NCI-H1436 treated with DMSO at 0.1 percent for 48 hours (cell line): ENCODE data around the gene BDKRB2.

Experiments
- DNase-seq: peaks from one replicate; lab custom pipeline; 2025; lab: John Stamatoyannopoulos, UW

The BDKRB2 gene

DNA sequence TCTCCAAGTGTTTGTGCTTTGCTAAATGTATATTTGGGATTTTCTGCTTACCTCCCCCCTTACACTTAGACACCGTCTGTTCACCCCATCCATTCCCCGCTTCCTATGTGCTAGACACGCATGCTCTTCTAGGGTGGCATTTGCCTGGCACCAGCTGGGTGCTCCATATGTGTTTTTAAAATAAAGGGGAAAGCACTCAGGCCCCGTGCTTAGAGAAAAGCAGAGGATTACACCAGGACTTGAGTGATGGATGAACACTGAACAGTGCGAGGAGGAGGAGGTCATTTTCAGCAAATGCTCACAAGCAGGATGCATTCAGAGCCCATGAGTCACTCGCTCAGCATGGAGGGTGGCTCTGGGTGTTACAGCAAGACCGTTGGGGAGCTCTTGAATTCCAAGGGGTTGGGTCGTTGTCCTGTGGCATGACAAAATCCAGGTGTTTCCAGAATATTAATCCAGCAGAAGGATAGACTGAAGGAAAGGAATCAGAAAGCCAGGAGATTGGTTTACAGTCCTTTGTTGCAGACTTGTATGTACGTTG is 48.4 kb downstream of the BDKRB2 start:
- DNase-seq = no peak

DNA sequence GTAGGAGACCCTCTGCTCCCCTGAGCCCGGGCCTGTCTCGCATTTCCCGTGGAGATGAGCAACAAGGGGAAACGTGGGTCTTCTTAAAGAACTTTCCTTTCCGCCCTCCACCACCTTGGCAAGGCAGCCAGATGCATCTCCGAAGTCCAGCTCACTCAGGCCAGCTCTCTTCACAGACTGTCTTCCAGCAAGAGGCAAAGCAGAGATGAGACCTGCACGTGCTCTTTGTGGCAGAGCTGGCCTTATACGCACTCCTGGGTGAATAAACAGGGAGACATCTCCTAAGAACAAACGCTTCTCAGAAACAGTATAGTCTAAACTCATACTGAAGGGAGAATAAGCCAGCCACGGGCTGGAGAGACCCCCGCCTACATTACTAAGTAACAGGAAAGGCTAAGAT is 50.0 kb downstream of the BDKRB2 start:
- no peak for DNase-seq

DNA sequence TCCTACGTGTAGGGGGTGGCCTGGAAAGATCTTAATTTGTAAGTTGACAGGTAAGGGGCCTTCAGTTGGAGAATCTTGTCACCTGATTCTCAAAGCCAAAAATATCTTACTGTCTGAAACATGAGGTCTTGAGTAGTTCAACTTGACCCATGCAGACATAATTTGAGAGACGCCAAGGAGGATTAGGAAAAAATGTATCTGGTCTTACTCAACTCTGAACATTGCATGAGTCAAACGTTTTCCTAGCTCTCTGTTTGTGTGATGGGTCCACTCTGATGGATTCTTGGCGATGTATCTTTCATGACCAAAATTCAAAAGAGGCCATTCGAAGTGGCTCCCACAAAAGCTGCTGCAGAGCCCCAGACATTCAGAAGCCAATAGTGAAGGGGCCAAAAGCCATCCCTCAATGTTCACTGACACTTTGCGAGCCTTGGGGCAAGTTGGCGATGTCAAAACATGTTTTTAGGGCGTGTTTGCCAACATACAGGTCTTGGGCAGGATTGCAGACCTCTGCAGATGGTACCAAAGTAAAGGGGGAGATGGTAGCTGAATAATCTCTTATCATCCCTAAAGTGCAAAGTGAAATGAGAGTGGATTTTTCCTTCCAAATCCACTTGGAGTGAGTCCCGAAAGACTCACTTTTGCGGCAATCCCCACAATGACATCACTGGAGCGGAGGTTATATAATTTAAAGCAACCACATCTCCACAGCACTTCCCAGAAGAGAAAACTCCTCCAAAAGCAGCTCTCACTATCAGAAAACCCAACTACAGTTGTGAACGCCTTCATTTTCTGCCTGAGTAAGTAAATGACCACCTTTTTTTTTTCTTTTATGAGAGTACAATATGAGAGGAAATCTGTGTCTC is 51.1 kb downstream of the BDKRB2 start, which contains the start of gene BDKRB1:
Gene BDKRB1, plus strand, starts transcription at position 710 of the 866 bp plus-strand sequence. CDS start 7,473 bp downstream, outside the sequence.
- DNase-seq = no peak

DNA sequence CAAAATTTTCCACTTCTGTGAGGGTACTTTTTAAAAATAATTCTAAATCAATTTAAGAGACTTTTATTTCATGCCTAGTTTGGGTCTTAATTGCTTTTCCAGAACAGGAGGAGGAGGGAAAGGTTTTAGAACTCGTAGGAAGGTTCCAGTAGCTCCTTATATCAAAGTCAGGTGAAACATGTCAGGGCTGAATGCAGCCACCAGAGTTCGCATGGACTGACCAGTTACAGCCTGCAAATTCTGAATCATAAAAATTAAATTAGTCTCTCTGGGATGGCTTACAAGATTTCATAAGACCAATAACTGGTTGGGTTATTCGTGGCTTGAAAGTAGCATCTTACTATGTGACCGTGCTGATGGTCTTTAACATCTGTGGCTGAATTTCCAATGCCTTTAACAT is 51.8 kb downstream of the BDKRB2 start:
- DNase-seq = no peak

DNA sequence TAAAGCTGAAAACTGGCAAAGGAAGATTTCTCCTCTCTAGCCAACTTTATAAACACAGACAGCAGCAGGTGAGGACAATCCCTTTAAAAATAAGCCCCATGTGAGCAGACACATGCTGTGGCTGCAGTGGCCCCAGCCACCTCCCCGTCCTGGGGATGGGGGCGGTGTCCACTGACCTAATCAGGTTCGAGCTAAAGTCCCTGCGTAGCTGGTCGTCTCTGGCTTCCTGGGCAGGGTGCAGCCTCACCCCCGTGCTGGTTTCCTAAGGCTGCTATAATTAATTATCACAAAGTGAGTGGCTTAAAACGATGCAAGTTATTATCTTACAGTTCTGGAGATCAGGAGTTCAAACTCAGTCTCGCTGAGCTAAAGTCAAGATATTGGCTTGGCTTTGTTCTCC is 52.4 kb downstream of the BDKRB2 start:
- no peak for DNase-seq

DNA sequence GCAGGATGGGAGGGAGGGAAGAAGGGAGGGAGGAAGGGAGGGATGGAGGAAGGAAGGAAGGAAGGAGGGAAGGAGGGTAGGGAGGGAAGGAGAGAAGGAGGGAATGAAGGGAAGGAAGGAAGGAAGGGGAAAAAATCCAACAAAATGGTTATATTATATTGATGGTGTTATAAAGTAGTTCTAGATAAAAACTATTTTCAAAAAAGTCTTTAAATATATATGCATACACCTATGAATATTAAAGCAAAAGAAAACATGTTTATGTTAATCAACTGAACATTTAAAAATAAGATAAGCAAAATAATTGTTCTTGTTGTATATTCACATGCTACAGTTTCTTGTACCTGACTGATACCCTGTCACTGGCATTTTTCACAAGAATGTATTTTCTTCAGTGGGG is 53.3 kb downstream of the BDKRB2 start:
- no peak for DNase-seq

DNA sequence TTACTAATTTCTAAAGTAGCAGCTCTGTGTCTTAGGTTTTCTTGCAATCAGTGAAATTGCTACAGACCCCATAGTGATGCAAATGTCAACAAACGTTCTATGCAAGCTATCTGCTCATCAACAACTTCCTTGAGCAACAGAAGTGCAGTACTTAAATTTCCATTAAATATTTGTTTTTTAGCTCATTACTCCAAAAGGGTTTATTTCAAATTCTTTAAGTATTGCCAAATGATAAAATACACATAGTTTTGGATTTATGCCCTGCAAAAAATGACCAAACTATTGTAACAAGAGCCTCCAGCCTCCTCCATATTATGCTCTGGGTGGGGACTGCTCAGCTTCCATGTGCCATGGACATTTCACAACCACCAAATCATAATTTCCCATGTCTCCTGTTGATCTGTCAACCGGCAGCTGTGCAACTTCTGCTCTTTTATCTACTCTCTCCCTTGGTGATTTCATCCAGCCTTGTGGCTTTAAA is 55.7 kb downstream of the BDKRB2 start:
- no peak for DNase-seq

DNA sequence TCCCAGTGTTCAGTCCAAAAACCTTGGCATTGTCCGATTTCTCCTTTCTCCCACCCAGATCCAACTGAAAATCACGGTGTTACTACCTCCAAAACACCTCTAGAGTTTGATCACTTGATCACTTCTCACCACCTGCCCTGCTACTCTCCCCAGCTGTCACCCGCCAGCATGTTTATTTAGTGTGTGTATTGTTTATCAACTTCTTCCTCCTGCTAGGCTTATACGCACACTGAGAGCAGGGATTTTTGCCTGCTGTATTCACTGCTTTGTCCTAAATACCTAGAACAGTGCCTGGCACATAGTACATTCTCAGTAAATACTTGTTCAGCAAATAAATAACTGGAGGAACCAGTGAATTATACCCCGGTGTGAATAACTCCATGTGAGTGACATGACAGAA is 56.4 kb downstream of the BDKRB2 start:
- DNase-seq = no peak

DNA sequence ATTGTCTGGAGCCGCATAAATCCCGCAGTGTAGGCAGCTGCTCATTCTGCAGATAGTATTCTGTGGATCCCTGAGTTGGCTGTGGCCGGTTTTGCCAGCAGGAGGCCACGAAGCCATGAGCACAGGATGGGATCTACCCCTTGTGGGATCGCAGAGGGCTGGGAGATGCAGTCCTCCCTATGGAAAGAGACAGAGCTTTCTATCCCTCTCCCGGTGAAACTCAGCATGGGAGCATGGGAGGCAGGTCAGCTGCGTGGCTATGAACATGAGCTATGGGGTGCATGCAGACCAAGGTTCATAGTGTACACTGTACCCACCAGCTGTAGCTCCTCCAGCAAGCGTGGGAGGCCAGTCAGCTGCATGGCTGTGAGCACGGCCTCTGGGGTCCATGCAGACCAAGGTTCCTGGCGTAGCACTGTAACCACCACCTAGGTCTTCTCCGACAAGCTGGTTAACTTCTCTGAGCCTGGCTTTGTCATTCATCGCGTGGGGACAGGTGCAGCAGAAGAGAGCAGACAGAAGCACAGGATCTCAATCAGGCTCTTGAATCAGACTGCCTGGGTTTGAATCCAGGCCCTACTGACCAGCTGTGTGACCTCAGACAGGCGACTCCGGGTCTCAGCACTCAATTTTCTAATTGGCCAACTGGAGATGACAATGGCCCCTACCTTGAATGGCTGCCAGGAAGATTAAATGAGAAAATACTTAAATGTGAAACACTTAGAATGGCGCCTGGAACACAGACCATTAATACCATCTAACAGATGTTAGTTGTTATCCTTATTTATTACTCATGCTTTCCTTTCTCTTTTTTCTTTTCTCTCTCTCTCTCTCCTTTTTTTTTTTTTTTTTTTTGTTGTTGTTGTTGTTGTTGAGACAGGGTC is 57.4 kb downstream of the BDKRB2 start:
- no peak for DNase-seq

DNA sequence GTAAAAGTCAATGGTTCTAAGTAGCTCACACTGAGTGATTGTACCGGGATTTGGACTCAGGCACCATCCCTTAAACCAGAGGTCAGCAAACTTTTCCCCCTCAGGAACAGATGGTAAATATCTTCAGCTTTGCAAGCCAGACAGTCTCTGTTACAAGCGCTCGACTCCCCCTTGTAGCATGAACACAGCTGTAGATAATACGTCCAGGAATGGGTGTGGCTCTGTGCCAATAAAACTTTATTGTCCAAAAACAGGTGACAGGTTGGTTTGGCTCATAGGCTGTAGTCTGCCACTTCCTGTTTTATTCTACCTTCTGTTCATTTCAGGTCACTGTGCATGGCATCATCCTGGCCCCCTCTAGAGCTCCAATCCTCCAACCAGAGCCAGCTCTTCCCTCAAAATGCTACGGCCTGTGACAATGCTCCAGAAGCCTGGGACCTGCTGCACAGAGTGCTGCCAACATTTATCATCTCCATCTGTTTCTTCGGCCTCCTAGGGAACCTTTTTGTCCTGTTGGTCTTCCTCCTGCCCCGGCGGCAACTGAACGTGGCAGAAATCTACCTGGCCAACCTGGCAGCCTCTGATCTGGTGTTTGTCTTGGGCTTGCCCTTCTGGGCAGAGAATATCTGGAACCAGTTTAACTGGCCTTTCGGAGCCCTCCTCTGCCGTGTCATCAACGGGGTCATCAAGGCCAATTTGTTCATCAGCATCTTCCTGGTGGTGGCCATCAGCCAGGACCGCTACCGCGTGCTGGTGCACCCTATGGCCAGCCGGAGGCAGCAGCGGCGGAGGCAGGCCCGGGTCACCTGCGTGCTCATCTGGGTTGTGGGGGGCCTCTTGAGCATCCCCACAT is 58.9 kb downstream of the BDKRB2 start:
- no peak for DNase-seq

DNA sequence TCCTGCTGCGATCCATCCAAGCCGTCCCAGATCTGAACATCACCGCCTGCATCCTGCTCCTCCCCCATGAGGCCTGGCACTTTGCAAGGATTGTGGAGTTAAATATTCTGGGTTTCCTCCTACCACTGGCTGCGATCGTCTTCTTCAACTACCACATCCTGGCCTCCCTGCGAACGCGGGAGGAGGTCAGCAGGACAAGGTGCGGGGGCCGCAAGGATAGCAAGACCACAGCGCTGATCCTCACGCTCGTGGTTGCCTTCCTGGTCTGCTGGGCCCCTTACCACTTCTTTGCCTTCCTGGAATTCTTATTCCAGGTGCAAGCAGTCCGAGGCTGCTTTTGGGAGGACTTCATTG is 59.5 kb downstream of the BDKRB2 start:
- no peak for DNase-seq

DNA sequence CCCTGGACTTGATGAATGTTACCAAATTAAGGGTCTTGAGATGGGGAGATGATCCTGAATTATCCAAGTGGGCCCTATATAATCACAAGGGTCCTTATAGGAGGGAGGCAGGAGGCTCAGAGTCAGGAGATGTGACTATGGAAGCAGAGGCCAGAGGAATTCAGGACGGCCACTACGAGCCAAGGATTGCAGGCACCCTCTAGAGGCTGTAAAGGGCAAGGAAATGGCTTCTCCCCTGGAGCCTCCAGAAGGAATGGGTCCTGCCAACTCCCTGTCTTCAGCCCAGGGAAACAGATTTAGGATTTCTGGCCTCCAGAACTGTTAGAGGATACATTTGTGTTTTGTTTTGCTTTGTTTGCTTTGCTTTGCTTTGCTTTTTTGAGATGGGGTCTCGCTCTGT is 60.2 kb downstream of the BDKRB2 start:
- no peak for DNase-seq

DNA sequence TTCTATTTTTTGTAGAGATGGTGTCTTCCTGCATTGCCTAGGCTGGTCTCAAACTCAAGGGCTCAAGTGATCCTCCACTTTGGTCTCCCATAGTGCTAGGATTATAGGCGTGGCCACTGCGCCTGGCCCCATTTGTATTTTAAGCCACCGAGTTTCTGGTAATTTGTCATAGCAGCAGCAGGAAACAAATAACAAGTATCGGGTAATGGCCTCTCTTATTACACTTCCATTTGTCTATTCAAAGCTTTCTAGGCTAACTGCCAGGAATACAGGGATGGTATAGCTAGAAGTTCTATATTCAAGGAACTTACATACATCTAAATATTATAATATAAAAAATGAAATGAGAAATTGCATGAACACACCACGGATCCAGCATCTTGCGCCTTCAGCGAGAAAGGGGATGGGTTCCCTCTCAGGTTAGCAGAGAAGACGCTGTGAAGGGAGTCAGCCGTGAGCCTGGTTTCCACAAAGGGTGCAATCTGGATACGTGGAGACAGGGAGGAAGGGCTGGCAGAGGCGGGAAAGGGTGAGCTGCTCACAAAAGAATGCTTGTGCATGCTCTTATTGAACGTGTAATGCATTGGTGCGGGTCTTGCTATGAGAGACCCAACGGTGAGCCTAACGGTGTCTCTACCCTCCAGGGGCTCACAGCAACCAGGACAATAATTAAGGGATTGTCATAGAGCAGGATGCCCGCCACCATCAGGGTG is 60.9 kb downstream of the BDKRB2 start:
- DNase-seq = peak; percentile 51

DNA sequence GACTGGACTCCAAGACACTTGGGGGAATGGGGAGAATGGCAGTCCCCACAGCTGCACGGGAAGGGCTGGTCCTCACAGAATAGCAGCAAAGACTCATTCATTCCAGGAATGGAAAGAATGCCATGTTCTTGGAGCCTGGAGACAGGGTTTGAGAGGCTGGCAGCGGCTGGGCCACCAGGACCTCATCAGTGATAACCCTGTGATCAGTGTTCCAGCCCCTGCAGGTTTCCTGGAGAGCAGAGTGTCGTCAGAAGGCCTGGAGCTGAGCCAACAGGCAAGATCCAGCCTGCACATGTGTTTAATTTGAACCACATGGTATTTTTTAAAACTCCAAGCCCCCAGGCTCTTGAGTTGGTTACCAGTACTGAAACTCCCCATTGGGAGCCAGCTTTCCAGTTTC is 62.7 kb downstream of the BDKRB2 start:
- peak; percentile 20 for DNase-seq

DNA sequence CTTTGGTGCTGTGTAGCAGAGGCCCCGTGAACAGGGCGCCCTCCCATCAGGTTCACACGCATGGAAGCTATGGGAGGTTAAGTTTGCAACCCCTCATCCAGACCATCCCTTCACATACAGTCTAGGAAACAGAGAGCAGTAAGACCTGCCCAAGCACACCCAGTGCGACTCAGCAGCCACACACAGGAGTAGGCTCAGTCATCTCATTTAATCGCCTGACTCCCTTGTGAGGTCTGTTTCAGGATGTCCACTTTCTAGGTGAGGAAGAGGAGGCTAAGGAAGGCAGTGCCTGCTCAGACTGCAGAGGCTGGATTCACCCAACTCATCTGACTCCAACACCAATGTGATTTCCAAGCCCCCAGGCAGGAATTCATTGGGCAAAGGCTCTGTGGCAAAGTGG is 63.3 kb downstream of the BDKRB2 start:
- no peak for DNase-seq

DNA sequence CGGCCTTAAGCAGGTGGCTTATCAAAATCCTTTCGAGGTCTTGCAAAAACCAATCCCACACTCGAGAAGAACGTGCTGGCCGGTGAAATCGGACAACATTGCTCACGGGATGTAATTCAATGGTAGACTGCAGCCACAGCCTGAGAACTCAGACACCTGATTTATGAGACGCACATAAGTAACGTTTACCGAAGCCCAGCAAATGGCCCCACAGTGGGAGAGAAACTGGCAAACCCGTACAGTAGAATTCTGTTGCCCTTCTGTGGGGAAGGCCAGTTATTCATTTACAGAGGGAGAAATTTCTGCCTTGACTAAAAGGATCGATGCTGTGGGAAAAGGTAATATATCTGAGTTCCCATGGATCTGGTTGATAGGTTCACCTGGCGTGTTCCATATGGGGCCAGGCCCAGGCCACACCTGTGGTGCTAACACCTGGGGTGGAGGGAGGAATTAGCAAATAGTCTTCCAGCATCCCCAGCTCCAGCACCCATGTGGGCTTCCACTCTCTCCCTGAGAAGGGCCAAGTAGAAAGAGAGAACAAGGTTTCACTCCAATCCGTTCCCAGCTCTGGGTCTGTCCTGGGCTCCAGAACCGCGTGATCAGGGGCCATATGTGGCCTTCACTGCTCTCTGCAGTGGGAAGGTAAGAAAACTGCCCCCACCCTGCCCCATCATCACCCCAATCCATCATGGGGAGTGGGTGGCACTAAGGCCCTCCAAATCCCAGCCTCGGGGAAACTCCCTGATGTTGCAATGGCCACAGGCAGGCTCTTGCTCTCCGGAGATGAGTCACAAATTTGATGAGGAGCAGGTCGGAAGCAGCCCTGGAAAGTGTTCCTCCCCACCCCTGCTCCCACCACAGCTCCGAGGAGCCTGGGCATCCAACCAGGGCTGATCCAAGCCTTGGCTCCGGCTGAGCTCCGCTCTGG is 64.1 kb downstream of the BDKRB2 start:
- no peak for DNase-seq

DNA sequence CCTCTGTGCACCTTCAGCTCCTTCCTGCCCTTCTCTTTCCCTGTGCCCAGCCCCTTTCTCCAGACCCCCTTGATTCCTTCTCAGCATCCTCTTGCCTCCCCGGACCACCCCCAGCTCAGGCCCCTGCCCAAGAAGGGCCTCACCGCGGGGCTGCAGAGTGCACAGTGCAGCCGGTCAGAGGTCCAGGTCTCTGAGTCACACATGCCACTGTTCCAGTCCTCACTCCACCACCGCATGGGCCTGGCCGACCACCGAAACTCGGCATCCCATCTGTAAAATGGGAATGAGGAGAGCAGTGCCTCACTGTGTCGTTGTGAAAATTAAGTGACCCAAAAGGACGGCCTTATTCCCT is 64.7 kb downstream of the BDKRB2 start:
- no peak for DNase-seq

DNA sequence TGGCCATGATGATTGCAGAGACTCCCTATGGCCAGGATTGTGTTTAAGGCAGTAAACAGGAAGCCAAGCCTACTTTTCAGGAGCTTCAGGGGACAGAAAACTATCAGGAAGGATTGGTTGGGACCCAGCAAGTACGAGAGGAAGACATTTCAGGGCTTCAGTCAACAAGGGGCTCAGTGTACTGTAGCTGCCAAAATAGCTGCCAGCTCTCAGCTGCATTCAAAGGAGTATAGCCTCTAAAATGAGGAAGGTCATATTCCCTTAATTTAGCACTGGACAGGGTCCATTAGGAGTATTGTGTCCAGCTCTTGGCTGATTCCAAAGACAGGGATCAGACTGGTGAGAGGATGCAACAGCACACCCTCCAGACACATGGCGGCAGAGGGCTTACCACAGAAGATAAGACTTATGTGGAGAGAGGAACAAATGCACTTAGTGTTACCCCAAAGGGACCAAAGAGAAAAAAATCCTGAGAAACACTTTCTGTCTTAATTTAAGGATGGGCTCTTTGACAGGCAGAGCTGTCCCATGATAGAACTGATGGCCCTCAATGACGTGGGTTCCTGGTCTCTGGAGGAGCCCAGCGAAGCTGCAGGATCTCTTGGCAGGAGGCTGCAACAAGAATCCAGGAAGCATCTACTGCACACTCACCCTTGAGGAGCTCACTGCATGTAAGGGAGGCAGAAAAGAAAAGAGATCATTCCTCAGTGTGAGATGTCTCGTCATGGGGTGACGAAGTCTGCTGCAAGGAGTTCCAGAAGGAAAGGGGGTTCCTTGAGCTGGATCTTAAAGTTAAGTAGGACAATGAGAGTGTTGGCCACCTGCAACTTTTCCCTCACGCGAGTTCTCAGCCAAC is 66.2 kb downstream of the BDKRB2 start:
- no peak for DNase-seq

DNA sequence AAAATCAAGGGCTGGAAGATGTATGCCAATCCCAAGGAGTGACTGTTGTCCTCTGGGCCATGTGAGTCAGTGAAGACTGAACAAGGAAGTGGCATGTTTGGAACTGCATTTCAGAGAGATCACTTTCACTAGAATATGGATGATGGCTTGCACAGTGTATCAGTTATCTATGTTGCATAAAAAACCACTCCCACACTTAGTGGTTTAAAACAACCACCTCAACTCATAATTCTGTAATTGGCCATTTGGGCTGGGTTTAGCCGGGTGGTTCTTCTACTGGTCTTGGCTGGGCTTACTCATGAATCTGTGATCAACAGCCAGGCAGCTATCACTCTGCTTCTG is 66.8 kb downstream of the BDKRB2 start:
- DNase-seq = no peak
